Upper lobe of right lung (tissue), 1 donor: ENCODE data around the gene MAP4K5. TPM values are rescaled to one million over a fixed set of nuclear protein-coding genes. Genes with fewer than 3 reads are reported as not detected.

ENCODE experiments used
- ATAC-seq: fragments of 200-7000 bp; cut with Tn5 transposase; one replicate; pipeline ENCODE4 v1.9.1; 2020; ENCODE audit warnings: mild to moderate bottlenecking, moderate library complexity
- DNase-seq: peaks from one replicate; pipeline ENCODE4 v3.0.0-alpha.2; 2020
- H3K27ac ChIP-seq: fragments of 200-600 bp; one replicate; pipeline ENCODE4 v1.8.0; 2022
- H3K27me3 ChIP-seq: fragments of 200-600 bp; one replicate; pipeline ENCODE4 v1.8.0; 2022; ENCODE audit warnings: mild to moderate bottlenecking
- H3K36me3 ChIP-seq: fragments of 200-600 bp; one replicate; pipeline ENCODE4 v1.8.0; 2022
- H3K4me1 ChIP-seq: fragments of 200-600 bp; one replicate; pipeline ENCODE4 v1.8.0; 2022
- H3K4me3 ChIP-seq: fragments of 200-600 bp; one replicate; pipeline ENCODE4 v1.8.0; 2022; ENCODE audit warnings: mild to moderate bottlenecking
- H3K9me3 ChIP-seq: fragments of 200-600 bp; one replicate; pipeline ENCODE4 v1.8.0; 2022
- CTCF ChIP-seq: fragments of 200-600 bp; IDR thresholded peaks from one replicate; pipeline ENCODE4 v1.8.0; 2022; ENCODE audit warnings: antibody characterized with exemption
- intact Hi-C: fragments of 100-400 bp; cut with DNase I; formaldehyde crosslinking; loops from one replicate; pipeline ENCODE4 v1.11.0; 2022
- total RNA-seq: library from RNA; stranded (reverse); fragmentation: NEBNext Ultra II Directional; extraction: Animal tissue kit (Norgen Biotek cat#: 25700); gene quantifications from one replicate; pipeline ENCODE4 v1.2.1, GENCODE V29; 2021
- donor health status: DM: no; HTN: yes; CAD: no; lungs with severe emphysema.

Gene MAP4K5
- total RNA-seq, 1 donor from 2014 or later, result 46.3 TPM

- Histone ChIP-seq H3K27me3 (no peaks in the 10 kb centered on the region), H3K27ac (no peak overlapping the region), H3K4me3 (no peak overlapping the region), H3K9me3 (no peaks in the 10 kb centered on the region), H3K36me3 (no peaks in the 10 kb centered on the region), H3K4me1 (no peaks in the 10 kb centered on the region)
- ATAC-seq (no peak), DNase-seq (no peak)
- intact Hi-C loops, result no loop called here
- TF ChIP-seq CTCF, result no peak
These were observed 160.8 kb downstream of the MAP4K5 start for GRCh38 chr14:50371546-50371945.

Other genes with a start within 250 kb of the MAP4K5 start
- 4.5 TPM for gene L2HGDH, start 220.3 kb downstream of the MAP4K5 start, total RNA-seq
- 16.0 TPM for gene DMAC2L, start 220.2 kb downstream of the MAP4K5 start, total RNA-seq
- gene CDKL1, start 135.7 kb downstream of the MAP4K5 start, total RNA-seq, result 20.7 TPM
- 5.9 TPM for gene ATL1, start 27.6 kb upstream of the MAP4K5 start, total RNA-seq
- gene SAV1, start 135.7 kb upstream of the MAP4K5 start, total RNA-seq, result 42.8 TPM